Right lobe of liver (tissue), 4 donors: Measurements from ENCODE around the gene LSS.

Source experiments
- POLR2A ChIP-seq: fragments of 450-650 bp; IDR thresholded peaks from one replicate; pipeline ENCODE4 v1.6.1; 2017; ENCODE audit warnings: antibody characterized with exemption, mild to moderate bottlenecking
- TF ChIP-seq, protein P1 (sequence below), 4 donors: fragments of 200-600 bp in 3 of 4; fragments of 450-650 bp in 1 of 4; IDR thresholded peaks; one replicate each; pipeline versions ENCODE4 v1.5.1 to v1.8.0; 2016 to 2022; ENCODE audit warnings: antibody characterized with exemption in 4 of 4, mild to moderate bottlenecking in 2 of 4
- donor health status: DM: no; HTN: no; CAD: no.
- donor health status: DM: no; HTN: no; CAD: no.
- donor health status: DM: no; HTN: yes; CAD: no.

DNA sequence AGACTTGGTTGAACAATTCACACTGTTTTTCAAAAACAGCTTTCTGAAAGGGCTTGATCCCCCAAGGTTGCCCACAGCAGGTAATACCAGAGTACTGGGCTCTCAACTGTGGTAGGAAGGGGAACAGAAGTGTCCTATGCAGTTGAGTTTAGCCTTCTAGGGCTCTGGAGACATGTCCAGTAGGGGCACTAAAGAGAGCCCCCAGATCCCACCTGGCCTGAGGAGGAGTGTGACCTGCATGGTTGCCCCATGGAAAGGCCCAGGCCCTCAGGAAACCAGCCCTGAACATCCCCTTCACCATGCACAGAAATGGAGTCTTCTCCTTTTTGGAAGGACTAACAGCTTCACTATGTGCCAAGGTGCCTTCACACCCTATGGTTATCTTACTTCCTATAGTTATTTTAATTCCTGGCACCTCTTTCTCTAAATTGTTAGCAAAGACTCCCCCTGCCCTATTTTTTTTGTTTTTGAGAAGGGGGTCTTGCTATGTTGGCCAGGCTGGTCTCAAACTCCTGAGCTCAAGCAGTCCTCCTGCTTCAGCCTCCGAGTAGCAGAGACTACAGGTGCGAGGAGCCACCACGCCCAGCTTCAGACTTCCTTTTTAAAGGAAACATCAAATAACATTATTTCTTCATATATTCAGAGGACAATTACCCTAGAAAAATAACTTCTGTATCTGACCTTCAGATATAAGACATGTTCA is 16.8 kb upstream of the LSS start:
- TF ChIP-seq, protein P1, sequence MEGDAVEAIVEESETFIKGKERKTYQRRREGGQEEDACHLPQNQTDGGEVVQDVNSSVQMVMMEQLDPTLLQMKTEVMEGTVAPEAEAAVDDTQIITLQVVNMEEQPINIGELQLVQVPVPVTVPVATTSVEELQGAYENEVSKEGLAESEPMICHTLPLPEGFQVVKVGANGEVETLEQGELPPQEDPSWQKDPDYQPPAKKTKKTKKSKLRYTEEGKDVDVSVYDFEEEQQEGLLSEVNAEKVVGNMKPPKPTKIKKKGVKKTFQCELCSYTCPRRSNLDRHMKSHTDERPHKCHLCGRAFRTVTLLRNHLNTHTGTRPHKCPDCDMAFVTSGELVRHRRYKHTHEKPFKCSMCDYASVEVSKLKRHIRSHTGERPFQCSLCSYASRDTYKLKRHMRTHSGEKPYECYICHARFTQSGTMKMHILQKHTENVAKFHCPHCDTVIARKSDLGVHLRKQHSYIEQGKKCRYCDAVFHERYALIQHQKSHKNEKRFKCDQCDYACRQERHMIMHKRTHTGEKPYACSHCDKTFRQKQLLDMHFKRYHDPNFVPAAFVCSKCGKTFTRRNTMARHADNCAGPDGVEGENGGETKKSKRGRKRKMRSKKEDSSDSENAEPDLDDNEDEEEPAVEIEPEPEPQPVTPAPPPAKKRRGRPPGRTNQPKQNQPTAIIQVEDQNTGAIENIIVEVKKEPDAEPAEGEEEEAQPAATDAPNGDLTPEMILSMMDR (IDR thresholded peaks at IDR 0.05): no peak
- TF ChIP-seq POLR2A: no peak
